Measurements from ENCODE around the gene BCO2. TPM values are rescaled to one million over a fixed set of nuclear protein-coding genes. Genes with fewer than 3 reads are reported as not detected.
"Not testable (repeated sequence)": the region's sequence is repeated elsewhere in the genome, so short reads cannot be mapped to it uniquely, and the experiment has no call there.

BCO2 gene
- total RNA-seq, 1 experiment from 2014 or later = 1.2 TPM

DNA sequence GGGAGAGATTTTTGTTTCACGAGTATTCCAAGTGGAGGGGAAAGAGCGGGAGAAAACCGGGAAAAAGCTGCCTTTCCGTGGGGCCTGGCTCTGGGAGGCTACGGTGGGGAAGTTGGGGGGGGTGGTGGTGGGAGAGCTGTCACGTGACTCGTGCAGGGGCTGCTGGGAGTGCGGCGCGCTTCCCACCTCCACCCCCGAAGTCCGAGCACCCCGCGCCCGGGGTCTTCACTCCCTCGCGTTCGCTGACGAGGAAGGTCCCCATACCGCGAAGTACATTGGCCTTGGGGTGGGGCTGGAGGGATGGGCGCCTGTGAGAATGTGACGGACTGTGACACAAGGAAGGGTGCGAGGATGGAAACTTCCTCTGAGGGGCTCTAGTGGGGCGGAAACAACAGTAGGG is 8.2 kb upstream of the BCO2 start, which contains the start of gene TEX12:
Gene TEX12, plus strand, starts transcription at position 228 of the 400 bp plus-strand sequence. CDS start 1,897 bp downstream, outside the sequence.
- no peak for DNase-seq (ENCODE audit: low spot score)

- DNase-seq (ENCODE audit: low spot score) = no peak
Observed at GRCh38 chr11:112172362-112172994, 2.8 kb upstream of the BCO2 start.

DNA sequence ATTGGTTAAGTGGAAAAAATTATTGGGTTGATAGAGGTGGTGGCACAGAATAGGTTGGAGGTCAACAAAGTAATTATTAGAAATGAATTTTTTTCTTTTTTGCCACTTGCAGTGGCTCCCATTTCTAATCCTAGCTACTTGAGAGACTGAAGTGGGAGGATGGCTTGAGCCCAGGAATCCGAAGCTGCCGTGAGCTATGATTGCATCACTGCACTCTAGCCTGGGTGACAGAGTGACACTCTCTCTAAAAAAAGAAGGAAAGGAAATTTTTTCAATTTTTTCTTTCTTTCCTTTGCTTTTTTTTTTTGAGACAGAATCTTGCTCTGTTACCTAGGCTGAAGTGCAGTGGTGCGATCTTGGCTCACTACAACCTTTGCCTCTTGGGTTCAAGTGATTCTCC is 2.2 kb upstream of the BCO2 start:
- no peak for DNase-seq (ENCODE audit: low spot score)

DNA sequence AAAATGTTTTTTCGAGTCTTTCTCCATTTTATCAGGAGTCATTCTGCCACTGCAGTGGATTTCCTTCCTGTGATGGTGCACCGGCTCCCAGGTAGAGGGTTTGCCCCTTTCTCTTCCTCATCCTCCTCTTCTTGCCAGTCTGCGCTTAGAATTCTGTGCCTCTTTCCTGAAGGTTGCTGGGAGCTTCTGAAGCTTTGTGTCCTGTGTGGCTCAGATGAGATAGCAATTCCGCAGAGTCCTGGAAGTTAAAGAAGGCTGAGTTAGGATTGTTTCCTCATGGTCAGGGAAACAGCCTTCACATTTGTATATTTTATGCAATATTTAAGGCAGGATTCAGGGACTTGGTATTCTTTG is 264 bp downstream of the BCO2 start:
- no peak for DNase-seq (ENCODE audit: low spot score)

DNA sequence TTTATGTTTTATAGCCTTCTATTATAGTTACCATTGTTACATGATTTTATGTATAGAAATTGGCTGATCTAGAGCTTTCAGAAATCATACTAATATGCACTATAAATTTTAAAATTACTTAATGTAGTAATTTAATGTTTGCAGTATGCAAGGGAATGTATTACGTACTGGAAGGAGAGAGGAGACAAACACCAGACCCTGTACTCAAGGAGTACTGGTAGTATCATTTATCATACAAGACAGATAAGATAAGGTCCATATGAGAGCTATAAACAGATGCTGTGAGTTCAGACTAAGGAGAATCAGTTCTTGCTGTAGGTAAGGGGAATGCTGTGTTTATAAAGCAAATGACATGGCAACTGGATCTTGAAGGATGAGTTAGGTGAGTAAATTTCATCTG is 765 bp downstream of the BCO2 start:
- DNase-seq (ENCODE audit: low spot score) = no peak

GRCh38 chr11:112177589-112177988 is 2.3 kb downstream of the BCO2 start:
- DNase-seq (ENCODE audit: low spot score) = no peak

DNA sequence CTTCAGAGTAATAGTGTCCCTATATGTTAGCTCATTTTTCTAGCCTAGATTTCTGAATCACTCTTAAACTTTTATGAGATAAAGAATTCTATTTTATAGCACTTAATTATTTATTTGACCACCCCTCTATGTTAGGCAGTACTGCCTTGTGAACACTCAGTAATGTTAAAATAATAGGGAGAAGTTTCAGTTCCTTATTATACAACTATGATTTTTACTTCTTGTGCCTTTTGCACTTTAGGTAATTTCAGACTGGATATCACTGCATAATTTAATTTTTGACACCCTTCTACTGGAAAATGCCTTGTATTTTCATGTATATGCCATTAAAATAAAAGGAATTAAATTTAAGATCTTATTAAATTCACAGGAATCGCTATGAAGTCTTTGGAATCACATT is 3.1 kb downstream of the BCO2 start:
- no peak for DNase-seq (ENCODE audit: low spot score)

- DNase-seq (ENCODE audit: low spot score) = no peak
Observed at GRCh38 chr11:112178936-112179335, 3.6 kb downstream of the BCO2 start.

DNA sequence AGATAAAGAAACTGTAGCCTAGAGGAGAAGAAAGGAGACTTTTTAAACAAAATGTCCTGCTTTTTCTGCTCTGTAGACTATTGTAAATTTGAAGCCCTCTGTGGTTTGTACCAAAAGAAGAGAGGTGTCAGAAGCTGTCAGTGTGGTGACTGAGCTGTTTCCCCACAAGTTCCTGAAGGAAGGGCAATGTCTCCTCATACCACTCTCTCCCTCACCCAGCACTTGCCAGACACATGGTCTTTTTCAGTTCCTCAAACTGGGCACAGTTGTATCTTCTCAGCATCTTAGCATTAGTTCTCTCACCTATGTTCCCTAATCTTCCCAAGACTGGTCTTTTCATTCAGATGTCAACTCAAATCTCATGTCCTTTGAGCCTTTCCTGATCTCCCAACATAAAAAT is 4.3 kb downstream of the BCO2 start:
- no peak for DNase-seq (ENCODE audit: low spot score)

DNA sequence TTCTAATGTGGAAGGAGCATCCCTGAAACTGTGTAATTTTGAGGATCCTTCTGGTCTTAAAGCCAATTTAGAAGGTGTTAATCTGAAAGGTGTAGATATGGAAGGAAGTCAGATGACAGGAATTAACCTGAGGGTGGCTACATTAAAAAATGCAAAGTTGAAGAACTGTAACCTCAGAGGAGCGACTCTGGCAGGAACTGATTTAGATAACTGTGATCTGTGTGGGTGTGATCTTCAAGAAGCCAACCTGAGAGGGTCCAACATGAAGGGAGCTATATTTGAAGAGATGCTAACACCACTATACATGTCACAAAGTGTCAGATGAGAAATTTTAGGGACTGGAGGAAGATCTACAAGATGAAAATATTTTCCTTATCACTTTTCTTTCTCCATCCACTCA is 7.6 kb downstream of the BCO2 start:
- no peak for DNase-seq (ENCODE audit: low spot score)

DNA sequence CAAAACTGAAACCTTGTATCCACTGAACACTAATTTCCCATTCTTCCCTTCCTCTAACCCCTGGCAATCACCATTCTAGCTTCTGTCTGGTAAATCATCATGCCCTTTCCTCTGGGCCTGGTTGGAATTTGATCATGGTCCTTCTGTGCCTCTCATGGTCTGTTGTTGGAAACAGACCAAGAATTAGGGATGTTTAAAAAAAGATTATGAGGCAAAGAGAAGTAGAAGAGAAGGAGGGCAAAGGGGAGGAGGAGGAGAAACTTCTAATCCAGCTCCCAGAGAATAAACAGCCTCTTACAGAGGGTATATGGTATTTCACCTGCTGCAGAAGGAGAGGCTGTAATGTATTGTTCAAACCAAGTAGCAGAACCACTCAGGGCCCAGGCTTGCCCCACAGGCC is 10.6 kb downstream of the BCO2 start:
- no peak for DNase-seq (ENCODE audit: low spot score)

DNA sequence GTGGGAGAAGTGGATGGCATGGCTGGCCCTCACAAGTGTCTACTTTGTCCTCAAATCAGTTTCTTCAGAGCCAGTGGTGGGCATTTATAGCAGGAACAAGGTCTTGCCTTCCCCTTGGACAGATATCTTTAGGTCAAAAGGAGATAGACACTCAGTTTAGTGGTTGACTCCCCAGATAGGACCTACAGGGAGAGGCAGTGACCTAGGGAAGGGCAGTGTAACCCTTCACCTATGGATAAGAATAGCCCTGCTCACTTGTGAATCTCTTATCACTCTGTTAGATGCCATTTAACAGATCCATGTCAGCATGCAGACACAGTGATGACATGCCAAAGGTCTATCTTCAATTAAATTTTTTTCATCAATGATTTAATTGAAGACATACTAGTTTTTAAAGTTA is 11.0 kb downstream of the BCO2 start:
- no peak for DNase-seq (ENCODE audit: low spot score)

DNA sequence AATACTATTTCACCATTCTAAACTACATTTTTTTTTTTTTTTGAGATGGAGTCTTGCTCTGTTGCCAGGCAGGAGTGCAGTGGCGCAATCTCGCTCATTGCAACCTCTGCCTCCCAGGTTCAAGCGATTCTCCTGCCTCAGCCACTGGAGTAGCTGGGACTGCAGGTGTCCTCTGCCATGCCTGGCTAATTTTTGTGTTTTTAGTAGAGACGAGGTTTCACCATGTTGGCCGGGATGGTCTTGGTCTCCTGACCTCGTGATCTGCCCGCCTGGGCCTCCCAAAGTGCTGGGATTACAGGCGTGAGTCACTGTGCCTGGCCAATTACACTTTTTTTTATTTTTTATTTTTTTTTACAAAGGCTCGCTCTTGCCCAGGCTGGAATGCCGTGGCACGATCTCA is 19.8 kb downstream of the BCO2 start:
- DNase-seq (ENCODE audit: low spot score) = not testable (repeated sequence)

- DNase-seq (ENCODE audit: low spot score) = no peak
Observed at GRCh38 chr11:112195951-112196351, 20.6 kb downstream of the BCO2 start.

- no peak for DNase-seq (ENCODE audit: low spot score)
Observed at GRCh38 chr11:112196519-112197087, 21.3 kb downstream of the BCO2 start.

DNA sequence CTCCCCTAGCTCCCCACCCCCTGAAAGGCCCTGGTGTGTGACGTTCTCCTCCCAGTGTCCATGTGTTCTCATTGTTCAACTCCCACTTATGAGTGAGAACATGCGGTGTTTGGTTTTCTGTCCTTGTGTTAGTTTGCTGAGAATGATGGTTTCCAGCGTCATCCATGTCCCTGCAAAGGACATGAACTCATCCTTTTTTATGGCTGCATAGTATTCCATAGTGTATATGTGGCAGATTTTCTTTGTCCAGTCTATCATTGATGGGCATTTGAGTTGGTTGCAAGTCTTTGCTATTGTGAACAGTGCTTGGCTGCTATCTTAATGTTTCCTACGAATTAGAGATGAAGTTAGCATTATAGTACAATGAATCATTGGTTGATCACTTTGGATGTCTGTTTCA is 23.8 kb downstream of the BCO2 start:
- not testable (repeated sequence) for DNase-seq (ENCODE audit: low spot score)

GRCh38 chr11:112200252-112200651 is 24.9 kb downstream of the BCO2 start:
- no peak for DNase-seq (ENCODE audit: low spot score)

DNA sequence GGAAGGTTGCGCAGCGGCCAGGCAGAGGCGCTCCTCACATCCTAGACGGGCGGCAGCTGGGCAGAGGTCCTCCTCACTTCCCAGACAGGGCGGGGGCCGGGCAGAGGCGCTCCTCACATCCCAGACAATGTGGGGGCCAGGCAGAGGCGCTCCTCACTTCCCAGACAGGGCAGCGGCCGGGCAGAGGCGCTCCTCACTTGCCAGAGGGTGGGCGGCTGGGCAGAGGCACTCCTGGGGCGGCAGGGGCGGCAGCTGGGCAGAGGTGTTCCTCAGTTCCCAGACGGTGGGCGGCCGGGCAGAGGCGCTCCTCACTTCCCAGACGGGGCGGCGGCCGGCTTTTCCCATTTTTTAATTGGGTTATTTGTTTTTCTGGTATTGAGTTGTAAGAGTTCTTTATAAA is 30.8 kb downstream of the BCO2 start:
- DNase-seq (ENCODE audit: low spot score) = no peak

- no peak for DNase-seq (ENCODE audit: low spot score)
Observed at GRCh38 chr11:112210890-112211289, 35.6 kb downstream of the BCO2 start.

DNA sequence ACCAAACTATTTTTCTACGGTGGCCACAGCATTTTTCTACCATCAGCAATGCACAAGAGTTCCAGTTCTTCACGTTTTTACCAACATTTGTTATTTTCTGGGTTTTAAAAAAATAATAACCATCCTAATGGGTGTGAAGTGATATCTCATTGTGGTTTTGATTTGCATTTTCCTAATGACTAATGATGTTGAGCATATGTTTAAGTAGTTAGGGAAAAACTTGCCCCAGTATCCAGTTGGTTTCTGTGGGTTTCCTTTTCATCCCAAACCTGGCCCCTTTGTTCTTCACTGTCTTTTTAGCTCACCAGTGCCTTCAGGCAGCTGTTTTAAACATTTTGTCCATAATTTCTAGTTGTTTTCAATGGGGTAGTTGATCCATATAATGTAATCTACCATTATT is 36.2 kb downstream of the BCO2 start:
- no peak for DNase-seq (ENCODE audit: low spot score)

DNA sequence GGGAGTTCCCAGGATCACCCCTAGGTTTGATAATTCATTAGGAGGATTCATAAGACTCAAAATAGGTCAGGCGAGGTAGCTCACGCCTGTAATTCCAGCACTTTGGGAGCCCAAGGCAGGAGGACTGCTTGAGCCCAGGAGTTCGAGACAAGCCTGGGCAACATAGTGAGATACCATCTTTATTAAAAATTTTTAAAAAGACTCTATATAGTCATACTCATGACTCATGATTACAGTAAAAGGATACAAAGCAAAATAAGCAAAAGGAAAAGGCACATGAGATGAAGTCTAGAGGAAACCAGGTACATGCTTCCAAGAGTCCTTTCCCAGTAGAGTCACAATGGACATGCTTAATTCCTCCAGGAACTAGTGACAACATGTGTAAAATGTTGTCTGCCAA is 37.0 kb downstream of the BCO2 start:
- no peak for DNase-seq (ENCODE audit: low spot score)

- DNase-seq (ENCODE audit: low spot score) = no peak
Observed at GRCh38 chr11:112212710-112213109, 37.4 kb downstream of the BCO2 start.

DNA sequence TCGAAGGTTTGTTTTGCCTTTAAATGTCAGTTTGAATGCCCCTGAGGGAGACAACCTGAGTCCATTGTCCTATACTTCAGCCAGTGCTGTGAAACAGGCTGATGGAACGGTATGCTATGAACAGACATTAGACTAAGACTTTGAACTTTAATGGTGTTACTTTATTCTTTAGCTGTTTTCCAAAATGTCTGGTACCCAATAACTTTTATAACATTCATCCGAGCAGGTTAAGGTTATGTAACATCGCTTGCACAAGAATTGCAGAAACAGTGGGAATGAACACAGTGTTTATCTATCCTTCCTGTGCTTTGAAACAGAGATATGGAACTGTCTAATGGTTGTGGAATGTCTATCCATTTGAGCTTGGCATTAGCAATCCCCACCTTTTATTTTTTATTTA is 38.4 kb downstream of the BCO2 start:
- DNase-seq (ENCODE audit: low spot score) = no peak

GRCh38 chr11:112215621-112216020 is 40.3 kb downstream of the BCO2 start:
- DNase-seq (ENCODE audit: low spot score) = no peak

Measured in H4 (cell line).